Neuronal stem cell (in vitro differentiated cells): ENCODE data around the gene PRDX4.

Experiments used
- DNase-seq: peaks from one replicate; pipeline ENCODE4 v3.0.0-alpha.2; 2013; ENCODE audit warnings: low spot score
- H2AFZ ChIP-seq: one replicate; pipeline ENCODE4 v1.6.1; 2013; ENCODE audit warnings: mild to moderate bottlenecking, low read length, inconsistent platforms
- H2AK5ac ChIP-seq: 2 replicates; pipeline ENCODE4 v1.6.1; 2013; ENCODE audit warnings: low read depth, mild to moderate bottlenecking, inconsistent platforms, low read length, moderate library complexity, mixed read lengths
- H2BK120ac ChIP-seq: 2 replicates; pipeline ENCODE4 v1.6.1; 2013; ENCODE audit warnings: low read depth, mild to moderate bottlenecking, inconsistent platforms, low read length, moderate library complexity, mixed read lengths
- H2BK12ac ChIP-seq: one replicate; pipeline ENCODE4 v1.6.1; 2013; ENCODE audit warnings: low read length, inconsistent platforms
- H2BK15ac ChIP-seq: 2 replicates; pipeline ENCODE4 v1.6.1; 2013; ENCODE audit warnings: mild to moderate bottlenecking, low read length, inconsistent platforms, mixed read lengths
- H2BK5ac ChIP-seq: one replicate; pipeline ENCODE4 v1.6.1; 2013; ENCODE audit warnings: inconsistent platforms, mild to moderate bottlenecking, low read length, moderate library complexity
- H3K14ac ChIP-seq: one replicate; pipeline ENCODE4 v1.6.1; 2013; ENCODE audit warnings: low read length, inconsistent platforms
- H3K18ac ChIP-seq: 2 replicates; pipeline ENCODE4 v1.6.1; 2013; ENCODE audit warnings: low read length, inconsistent platforms
- H3K23ac ChIP-seq: 2 replicates; pipeline ENCODE4 v1.6.1; 2013; ENCODE audit warnings: low read depth, mild to moderate bottlenecking, mixed read lengths, low read length, inconsistent platforms; ENCODE audit not compliant: poor library complexity
- H3K27ac ChIP-seq: replicated peaks from 3 replicates; pipeline ENCODE4 v1.5.1; 2013; ENCODE audit warnings: low read length, inconsistent platforms
- H3K27me3 ChIP-seq, 3 experiments: 2 replicates each; pipeline ENCODE4 v1.6.1; 2013; ENCODE audit warnings: low read length in 3 of 3, mild to moderate bottlenecking in 2 of 3, inconsistent platforms in 1 of 3, low read depth in 1 of 3, mixed read lengths in 1 of 3, moderate library complexity in 1 of 3; ENCODE audit not compliant: control insufficient read depth in 3 of 3, insufficient read depth in 3 of 3
- H3K36me3 ChIP-seq, 2 donors: replicated peaks in 1 of 2; 2 replicates each; pipeline ENCODE4 v1.6.1; 2013; ENCODE audit warnings: low read length in 2 of 2; ENCODE audit not compliant: control insufficient read depth in 2 of 2, insufficient read depth in 2 of 2
- H3K4ac ChIP-seq: 2 replicates; pipeline ENCODE4 v1.6.1; 2013; ENCODE audit warnings: inconsistent platforms, mild to moderate bottlenecking, low read length, moderate library complexity
- H3K4me1 ChIP-seq, 2 donors: 1 replicate in 1 of 2; 2 replicates in 1 of 2; pipeline ENCODE4 v1.6.1; 2013; ENCODE audit warnings: low read length in 2 of 2, low read depth in 1 of 2; ENCODE audit not compliant: control insufficient read depth in 2 of 2, insufficient read depth in 1 of 2
- H3K4me2 ChIP-seq: one replicate; pipeline ENCODE4 v1.6.1; 2013; ENCODE audit warnings: mild to moderate bottlenecking, low read length, inconsistent platforms; ENCODE audit not compliant: insufficient read depth, poor library complexity, severe bottlenecking
- H3K4me3 ChIP-seq, 2 donors: 2 replicates each; pipeline ENCODE4 v1.5.1; 2013; ENCODE audit warnings: low read length in 2 of 2, mild to moderate bottlenecking in 2 of 2, inconsistent platforms in 1 of 2, moderate library complexity in 1 of 2
- H3K79me1 ChIP-seq: one replicate; pipeline ENCODE4 v1.6.1; 2013; ENCODE audit warnings: low read depth, mild to moderate bottlenecking, inconsistent platforms, low read length, moderate library complexity
- H3K9ac ChIP-seq: one replicate; pipeline ENCODE4 v1.6.1; 2013; ENCODE audit warnings: mild to moderate bottlenecking, low read depth, low read length, inconsistent platforms; ENCODE audit not compliant: poor library complexity
- H3K9me3 ChIP-seq, 2 donors: replicated peaks in 1 of 2; 2 replicates each; pipeline versions ENCODE3 to v1.6.1; 2013; ENCODE audit warnings: low read length in 2 of 2, mild to moderate bottlenecking in 2 of 2, inconsistent platforms in 1 of 2, low read depth in 1 of 2, mixed read lengths in 1 of 2, moderate library complexity in 1 of 2; ENCODE audit not compliant: control insufficient read depth in 2 of 2, insufficient read depth in 1 of 2
- H4K8ac ChIP-seq: one replicate; pipeline ENCODE4 v1.6.1; 2013; ENCODE audit warnings: low read depth, mild to moderate bottlenecking, inconsistent platforms, low read length, moderate library complexity
- H4K91ac ChIP-seq: one replicate; pipeline ENCODE4 v1.6.1; 2013; ENCODE audit warnings: low read length, low read depth, mild to moderate bottlenecking, inconsistent platforms; ENCODE audit not compliant: poor library complexity
- WGBS, 2 donors: extraction: QIAGEN DNeasy Blood & Tissue Kit; methylation state at CpG; one replicate each; pipeline ENCODE4 v1.1.7; 2013; ENCODE audit warnings: missing lambda C conversion rate in 2 of 2, mixed read lengths in 1 of 2; ENCODE audit not compliant: insufficient read length in 2 of 2, insufficient replicate concordance in 1 of 2; ENCODE audit errors: extremely low coverage in 2 of 2; 5-methylcytosine and 5-hydroxymethylcytosine counted together

The PRDX4 gene

GRCh38 chrX:23643020-23643419 lies 24.3 kb upstream of the PRDX4 start:
- H3K79me1 ChIP-seq: no peaks in the 10 kb centered on the region

GRCh38 chrX:23644744-23645143 lies 22.5 kb upstream of the PRDX4 start:
- Histone ChIP-seq H2BK12ac (no peak overlapping the region), H3K36me3 (no peaks in the 10 kb centered on the region), H3K14ac (no peak overlapping the region), H4K91ac (no peak overlapping the region), H3K4ac (no peak overlapping the region), H2BK15ac (no peak overlapping the region), H3K23ac (no peak overlapping the region), H3K27ac (no peak overlapping the region), H2BK5ac (no peak overlapping the region), H3K79me1 (no peaks in the 10 kb centered on the region), H3K9me3 (no peaks in the 10 kb centered on the region), H3K18ac (no peak overlapping the region), H3K4me3 (no peak overlapping the region), H3K4me1 (no peaks in the 10 kb centered on the region), H2AFZ (no peak overlapping the region), H2AK5ac (no peak overlapping the region), H3K9ac (no peak overlapping the region), H3K4me2 (no peak overlapping the region), H4K8ac (no peak overlapping the region), H2BK120ac (no peak overlapping the region), H3K27me3 (no peaks in the 10 kb centered on the region)
- WGBS, 2 donors: no CpG with 5 or more reads among the region's 9 CpGs
- no peak for DNase-seq

More at GRCh38 chrX:23643020-23643419, 24.3 kb upstream of the PRDX4 start:
- no peak overlapping the region for H3K18ac ChIP-seq
- H2BK5ac ChIP-seq: no peak overlapping the region
- no peaks in the 10 kb centered on the region for H3K27me3 ChIP-seq
- DNase-seq: no peak
- no peak overlapping the region for H3K14ac ChIP-seq
- H3K4me1 ChIP-seq: no peaks in the 10 kb centered on the region
- no peak overlapping the region for H2AK5ac ChIP-seq
- WGBS, 2 donors: no CpG with 5 or more reads among the region's 2 CpGs
- H3K4ac ChIP-seq: no peak overlapping the region
- H3K9me3 ChIP-seq: no peaks in the 10 kb centered on the region
- H3K4me3 ChIP-seq: no peak overlapping the region
- H3K36me3 ChIP-seq: no peaks in the 10 kb centered on the region
- H3K23ac ChIP-seq: no peak overlapping the region
- no peak overlapping the region for H3K9ac ChIP-seq
- H2BK15ac ChIP-seq: no peak overlapping the region
- no peak overlapping the region for H3K4me2 ChIP-seq
- no peak overlapping the region for H3K27ac ChIP-seq
- H2BK12ac ChIP-seq: no peak overlapping the region
- H2AFZ ChIP-seq: no peak overlapping the region
- no peak overlapping the region for H4K8ac ChIP-seq
- H2BK120ac ChIP-seq: no peak overlapping the region
- H4K91ac ChIP-seq: no peak overlapping the region

- H3K4me3 ChIP-seq: no peak overlapping the region
- H2BK120ac ChIP-seq: no peak overlapping the region
- no peak overlapping the region for H2BK12ac ChIP-seq
These were observed 11.2 kb upstream of the PRDX4 start for GRCh38 chrX:23656091-23656490.

GRCh38 chrX:23656684-23657083 lies 10.6 kb upstream of the PRDX4 start:
- DNase-seq: no peak
- WGBS, 2 donors: no CpG with 5 or more reads among the region's 3 CpGs

More at GRCh38 chrX:23656091-23656490, 11.2 kb upstream of the PRDX4 start:
- Histone ChIP-seq H4K91ac (no peak overlapping the region), H3K27me3 (no peaks in the 10 kb centered on the region), H3K4me1 (no peaks in the 10 kb centered on the region), H3K4me2 (no peak overlapping the region), H3K27ac (no peak overlapping the region), H3K36me3 (no peaks in the 10 kb centered on the region), H2BK5ac (no peak overlapping the region), H3K79me1 (no peaks in the 10 kb centered on the region), H3K18ac (no peak overlapping the region), H4K8ac (peak overlapping the region; percentile 43), H3K4ac (no peak overlapping the region), H2AFZ (no peak overlapping the region), H3K9ac (no peak overlapping the region), H3K14ac (no peak overlapping the region), H2BK15ac (no peak overlapping the region), H2AK5ac (no peak overlapping the region), H3K23ac (no peak overlapping the region), H3K9me3 (no peaks in the 10 kb centered on the region)
- WGBS, 2 donors: no CpG with 5 or more reads among the region's 5 CpGs
- no peak for DNase-seq

More at GRCh38 chrX:23656684-23657083, 10.6 kb upstream of the PRDX4 start:
- Histone ChIP-seq H3K4me1 (no peaks in the 10 kb centered on the region), H3K36me3 (no peaks in the 10 kb centered on the region), H3K79me1 (no peaks in the 10 kb centered on the region), H2BK15ac (no peak overlapping the region), H2BK5ac (no peak overlapping the region), H3K23ac (no peak overlapping the region), H3K18ac (no peak overlapping the region), H2BK12ac (no peak overlapping the region), H2AFZ (no peak overlapping the region), H3K27me3 (no peaks in the 10 kb centered on the region), H3K9ac (no peak overlapping the region), H4K8ac (peak overlapping the region; percentile 43), H2BK120ac (no peak overlapping the region), H2AK5ac (no peak overlapping the region), H3K4me2 (no peak overlapping the region), H3K9me3 (no peaks in the 10 kb centered on the region), H3K4ac (no peak overlapping the region), H3K4me3 (no peak overlapping the region), H3K27ac (no peak overlapping the region), H4K91ac (no peak overlapping the region), H3K14ac (no peak overlapping the region)
